Heart left ventricle (tissue), 16 donors: ENCODE data around the gene TAF4B. TPM values are rescaled to one million over a fixed set of nuclear protein-coding genes. Genes with fewer than 3 reads are reported as not detected.
"Not testable (repeated sequence)": the region's sequence is repeated elsewhere in the genome, so short reads cannot be mapped to it uniquely, and the experiment has no call there.

ENCODE experiments used
- ATAC-seq, 4 donors: fragments of 200-7000 bp; cut with Tn5 transposase; one replicate each; pipeline ENCODE4 v1.9.1; 2020 to 2022; ENCODE audit warnings: moderate library complexity in 4 of 4, mild to moderate bottlenecking in 3 of 4, moderate number of reproducible peaks in 1 of 4
- DNase-seq, 5 donors: peaks; one replicate each; pipeline ENCODE4 v3.0.0-alpha.2; 2020
- H3K27ac ChIP-seq, 12 donors: fragments of 200-600 bp; sonication (generic) in 4 of 12; one replicate each; pipeline versions ENCODE4 v1.5.0 to v1.8.0; 2016 to 2022; ENCODE audit warnings: mild to moderate bottlenecking in 2 of 12
- H3K27me3 ChIP-seq, 9 donors: fragments of 200-600 bp; sonication (generic) in 2 of 9; one replicate each; pipeline versions ENCODE4 v1.5.1 to v1.8.0; 2016 to 2022; ENCODE audit warnings: mild to moderate bottlenecking in 3 of 9
- H3K36me3 ChIP-seq, 9 donors: fragments of 200-600 bp; sonication (generic) in 2 of 9; one replicate each; pipeline versions ENCODE4 v1.5.0 to v1.8.0; 2018 to 2022; ENCODE audit warnings: mild to moderate bottlenecking in 2 of 9
- H3K4me1 ChIP-seq, 12 donors: fragments of 200-600 bp; sonication (generic) in 4 of 12; one replicate each; pipeline versions ENCODE4 v1.5.0 to v1.8.0; 2016 to 2022; ENCODE audit warnings: mild to moderate bottlenecking in 3 of 12
- H3K4me3 ChIP-seq, 12 donors: fragments of 200-600 bp; sonication (generic) in 4 of 12; one replicate each; pipeline versions ENCODE4 v1.5.0 to v1.8.0; 2017 to 2022; ENCODE audit warnings: mild to moderate bottlenecking in 9 of 12, moderate library complexity in 4 of 12
- H3K9me3 ChIP-seq, 12 donors: fragments of 200-600 bp; sonication (generic) in 4 of 12; one replicate each; pipeline versions ENCODE4 v1.5.0 to v1.8.0; 2016 to 2022; ENCODE audit warnings: mild to moderate bottlenecking in 1 of 12
- CTCF ChIP-seq, 12 donors: fragments of 200-600 bp; sonication (generic) in 4 of 12; IDR thresholded peaks; one replicate each; pipeline versions ENCODE4 v1.5.0 to v1.8.0; 2018 to 2022; ENCODE audit warnings: antibody characterized with exemption in 12 of 12, mild to moderate bottlenecking in 5 of 12
- POLR2A ChIP-seq, 2 donors: fragments of 450-650 bp; IDR thresholded peaks; one replicate each; pipeline ENCODE4 v1.6.1; 2017; ENCODE audit warnings: antibody characterized with exemption in 2 of 2, mild to moderate bottlenecking in 2 of 2, moderate library complexity in 2 of 2
- WGBS, 4 donors: extraction: QIAGEN DNeasy Blood & Tissue Kit in 2 of 4; methylation state at CpG; one replicate each; pipeline versions ENCODE4 v1.1.5 to v1.1.7; 2013 to 2018; 5-methylcytosine and 5-hydroxymethylcytosine counted together
- intact Hi-C, 10 donors: fragments of 100-400 bp; cut with DNase I; formaldehyde crosslinking; loops; one replicate each; pipeline versions ENCODE4 v1.11.1 to v1.14.2; 2022
- polyA plus RNA-seq, 2 donors: library from polyadenylated mRNA; stranded (reverse); fragments of 200-250 nt; gene quantifications; one replicate each; pipeline ENCODE4 v1.2.3, GENCODE V29; 2013
- total RNA-seq, 9 donors: library from RNA; depleted of rRNA in 2 of 9; stranded (reverse); fragments of >200 nt in 2 of 9; fragmentation: NEBNext Ultra II Directional in 3 of 9; extraction: Animal tissue kit (Norgen Biotek cat#: 25700) in 3 of 9; gene quantifications; one replicate each; pipeline versions ENCODE4 v1.1.0 to v1.2.4, GENCODE V29; 2016 to 2023
- donor health status: ischemic (EF 13 %, LVEDD 7.1; RV severe dilation, severe dysfunction).
- donor health status: healthy with polysubstance abuse.
- donor health status: DM: no; HTN: yes; CAD: no.
- donor health status: DM: no; HTN: no; CAD: no.
- donor health status: ischemic (EF 25% LVEDD 6.9; RV normal size, moderate dysfunction).
- donor health status: ischemic (EF 25% LVEDD 5.7; RV mildly dilated, moderate dysfunction).
- donor health status: healthy.
- donor health status: DM: yes; HTN: yes; CAD: no.
- donor health status: ischemic (EF 35%, LVEDD 5.7; RV mildly dilated, moderate dysfunction).
- donor health status: nonischemic (EF 11% LVEDD 7.7; RV severe dilation, severe dysfunction).
- donor health status: DM: yes; HTN: yes; CAD: no.
- donor health status: PGD.
- donor health status: ischemic (EF 29% LVEDD 5.4; RV normal size, mild dysfunction).
- donor health status: nonischemic (EF 23%, LVEDD 6.1; RV moderate dilation, normal function).

TAF4B gene
- total and polyA plus RNA-seq, 11 donors, result 0.38 to 3.6 (median 1.6) TPM

GRCh38 chr18:26432651-26433424 lies 206.6 kb downstream of the TAF4B start:
- TF ChIP-seq CTCF (IDR thresholded peaks at IDR 0.05), result no peak
- no peak for TF ChIP-seq POLR2A (IDR thresholded peaks at IDR 0.05)
- WGBS, 4 donors, result 83 to 91% (median 87%) methylated on average over 5 of the region's 5 CpGs
- intact Hi-C loops, result no loop called here
- H3K27ac ChIP-seq, result no peak overlapping the region
- H3K27me3 ChIP-seq, result peaks cover 0 to 5% (median 0%) of the 10 kb centered on the region in 9 donors
- peaks cover 0 to 5% (median 0%) of the 10 kb centered on the region in 12 donors for H3K4me1 ChIP-seq
- no peaks in the 10 kb centered on the region for H3K36me3 ChIP-seq
- H3K9me3 ChIP-seq, result no peaks in the 10 kb centered on the region
- H3K4me3 ChIP-seq, result no peak overlapping the region
- DNase-seq (no peak), ATAC-seq (no peak)

GRCh38 chr18:26434887-26435286 lies 208.6 kb downstream of the TAF4B start:
- 44 to 94% (median 75%) methylated on average over 2 of the region's 2 CpGs for WGBS, 4 donors
- Histone ChIP-seq H3K4me3 (no peak overlapping the region), H3K27me3 (peaks cover 0 to 5% (median 0%) of the 10 kb centered on the region in 9 donors), H3K27ac (no peak overlapping the region), H3K4me1 (peaks cover 0 to 5% (median 0%) of the 10 kb centered on the region in 12 donors), H3K36me3 (no peaks in the 10 kb centered on the region), H3K9me3 (no peaks in the 10 kb centered on the region)
- TF ChIP-seq POLR2A (IDR thresholded peaks at IDR 0.05), result no peak
- TF ChIP-seq CTCF (IDR thresholded peaks at IDR 0.05), result no peak
- DNase-seq, result no peak
- ATAC-seq, result no peak
- intact Hi-C loops, result no loop called here

- DNase-seq (no peak), ATAC-seq (peak; percentile 43 to 74 (median 67))
- intact Hi-C loops, result no loop called here
- peaks cover 0 to 5% (median 0%) of the 10 kb centered on the region in 9 donors for H3K27me3 ChIP-seq
- peaks cover 0 to 5% (median 0%) of the 10 kb centered on the region in 12 donors for H3K4me1 ChIP-seq
- H3K36me3 ChIP-seq, result no peaks in the 10 kb centered on the region
- no peak overlapping the region for H3K4me3 ChIP-seq
- 63 to 73% (median 67%) methylated on average over 8 of the region's 8 CpGs for WGBS, 4 donors
- no peak overlapping the region for H3K27ac ChIP-seq
- no peaks in the 10 kb centered on the region for H3K9me3 ChIP-seq
- no peak for TF ChIP-seq POLR2A (IDR thresholded peaks at IDR 0.05)
Observed at GRCh38 chr18:26435415-26436095, 209.3 kb downstream of the TAF4B start.

GRCh38 chr18:26436176-26437051 lies 210.2 kb downstream of the TAF4B start:
- intact Hi-C loops, result no loop called here
- H3K27me3 ChIP-seq, result peaks cover 0 to 5% (median 0%) of the 10 kb centered on the region in 9 donors
- H3K27ac ChIP-seq, result no peak overlapping the region
- no peaks in the 10 kb centered on the region for H3K9me3 ChIP-seq
- 76 to 80% (median 79%) methylated on average over 11 of the region's 11 CpGs for WGBS, 4 donors
- H3K4me1 ChIP-seq, result peaks cover 0 to 5% (median 0%) of the 10 kb centered on the region in 12 donors
- ATAC-seq (peak in 1 of 4 donors; percentile 8), DNase-seq (no peak)
- no peaks in the 10 kb centered on the region for H3K36me3 ChIP-seq
- no peak overlapping the region for H3K4me3 ChIP-seq
- no peak for TF ChIP-seq CTCF (IDR thresholded peaks at IDR 0.05)
- TF ChIP-seq POLR2A (IDR thresholded peaks at IDR 0.05), result no peak

- intact Hi-C loops, H3K9me3 ChIP-seq, ATAC-seq, H3K4me1 ChIP-seq, H3K27me3 ChIP-seq, DNase-seq, H3K27ac ChIP-seq, H3K36me3 ChIP-seq, H3K4me3 ChIP-seq: not testable (repeated sequence)
- WGBS, 4 donors, result 64 to 97% (median 84%) methylated on average over 3 of the region's 3 CpGs
Observed at GRCh38 chr18:26437634-26438033, 211.4 kb downstream of the TAF4B start.
